IMR-90 (cell line): ENCODE results near the gene DIAPH2. TPM values are rescaled to one million over a fixed set of nuclear protein-coding genes. Genes with fewer than 3 reads are reported as not detected.

Experiments
- ATAC-seq: fragments of 200-7000 bp; cut with Tn5 transposase; 2 replicates; pipeline ENCODE4 v1.9.1; 2020; ENCODE audit warnings: low read depth, mild to moderate bottlenecking, moderate library complexity
- BruUV-seq: library from RNA; stranded (reverse); fragments of 400-500 nt; replicated peaks from 2 replicates; lab custom pipeline; 2021; lab: Mats Ljungman, UMichigan
- CTCF ChIA-PET: fragments of 300-600 bp; formaldehyde crosslinking; extraction: SDS; loops from one replicate; lab custom pipeline; 2021; ENCODE audit warnings: antibody characterized with exemption; lab: Yijun Ruan, JAX
- POLR2A ChIA-PET: fragments of 300-600 bp; sonication (Branson Sonifier 250); formaldehyde crosslinking; loops from one replicate; lab custom pipeline; 2022; ENCODE audit warnings: antibody characterized with exemption; ENCODE audit not compliant: unreplicated experiment; lab: Charles Lee
- DNase-seq: peaks from one replicate; pipeline ENCODE4 v3.0.0; 2013
- H2AFZ ChIP-seq: replicated peaks from 2 replicates; pipeline ENCODE3; 2013; ENCODE audit warnings: low read length, mild to moderate bottlenecking; ENCODE audit not compliant: poor library complexity
- H2AK5ac ChIP-seq: 2 replicates; pipeline ENCODE4 v1.6.1; 2013; ENCODE audit warnings: low read depth, low read length, inconsistent platforms
- H2AK9ac ChIP-seq: replicated peaks from 2 replicates; pipeline ENCODE3; 2013; ENCODE audit warnings: mild to moderate bottlenecking, low read depth, low read length, moderate library complexity; ENCODE audit not compliant: poor library complexity
- H2BK120ac ChIP-seq: 2 replicates; pipeline ENCODE4 v1.6.1; 2013; ENCODE audit warnings: low read depth, low read length, inconsistent platforms
- H2BK15ac ChIP-seq: 3 replicates; pipeline ENCODE4 v1.6.1; 2013; ENCODE audit warnings: low read depth, low read length, inconsistent platforms
- H2BK20ac ChIP-seq: 2 replicates; pipeline ENCODE4 v1.6.1; 2013; ENCODE audit warnings: low read depth, mild to moderate bottlenecking, inconsistent platforms, low read length, moderate library complexity
- H2BK5ac ChIP-seq: 2 replicates; pipeline ENCODE4 v1.6.1; 2013; ENCODE audit warnings: mild to moderate bottlenecking, low read depth, low read length, inconsistent platforms; ENCODE audit not compliant: poor library complexity, severe bottlenecking
- H3K14ac ChIP-seq: replicated peaks from 2 replicates; pipeline ENCODE4 v1.6.1; 2013; ENCODE audit warnings: low read depth, low read length, inconsistent platforms
- H3K18ac ChIP-seq: 2 replicates; pipeline ENCODE4 v1.6.1; 2013; ENCODE audit warnings: low read depth, low read length, control low read depth
- H3K23ac ChIP-seq: 2 replicates; pipeline ENCODE4 v1.6.1; 2013; ENCODE audit warnings: low read depth, low read length, inconsistent platforms
- H3K27ac ChIP-seq: 2 replicates; pipeline ENCODE4 v1.5.1; 2013; ENCODE audit warnings: mild to moderate bottlenecking, control low read depth, low read length; ENCODE audit not compliant: insufficient read depth
- H3K27me3 ChIP-seq: 2 replicates; pipeline ENCODE4 v1.6.1; 2013; ENCODE audit warnings: low read length; ENCODE audit not compliant: control insufficient read depth, insufficient read depth
- H3K36me3 ChIP-seq: 2 replicates; pipeline ENCODE4 v1.6.1; 2013; ENCODE audit warnings: low read length, mixed read lengths; ENCODE audit not compliant: control insufficient read depth, insufficient read depth
- H3K4ac ChIP-seq: 2 replicates; pipeline ENCODE4 v1.6.1; 2013; ENCODE audit warnings: low read depth, low read length, inconsistent platforms
- H3K4me1 ChIP-seq: 2 replicates; pipeline ENCODE4 v1.6.1; 2013; ENCODE audit warnings: low read length, mixed read lengths; ENCODE audit not compliant: control insufficient read depth, insufficient read depth
- H3K4me2 ChIP-seq: 2 replicates; pipeline ENCODE4 v1.6.1; 2013; ENCODE audit warnings: low read depth, mild to moderate bottlenecking, control low read depth, low read length, moderate library complexity
- H3K4me3 ChIP-seq: 2 replicates; pipeline ENCODE4 v1.5.1; 2013; ENCODE audit warnings: low read depth, mild to moderate bottlenecking, control low read depth, low read length, moderate library complexity; ENCODE audit not compliant: insufficient read depth
- H3K56ac ChIP-seq: 2 replicates; pipeline ENCODE4 v1.6.1; 2013; ENCODE audit warnings: low read length, inconsistent platforms; ENCODE audit not compliant: insufficient read depth; ENCODE audit errors: extremely low read depth
- H3K79me1 ChIP-seq, 2 experiments: 2 replicates each; pipeline ENCODE4 v1.6.1; 2013; ENCODE audit warnings: low read length in 2 of 2, inconsistent platforms in 1 of 2, low read depth in 1 of 2
- H3K9ac ChIP-seq: 2 replicates; pipeline ENCODE4 v1.6.1; 2013; ENCODE audit warnings: low read depth, low read length, control low read depth
- H3K9me1 ChIP-seq: 2 replicates; pipeline ENCODE4 v1.6.1; 2013; ENCODE audit warnings: low read length, inconsistent platforms; ENCODE audit not compliant: insufficient read depth
- H3K9me3 ChIP-seq: 2 replicates; pipeline ENCODE4 v1.6.1; 2013; ENCODE audit warnings: low read length; ENCODE audit not compliant: control insufficient read depth, insufficient read depth
- H4K20me1 ChIP-seq: 2 replicates; pipeline ENCODE4 v1.6.1; 2013; ENCODE audit warnings: low read length, inconsistent platforms; ENCODE audit not compliant: insufficient read depth
- H4K5ac ChIP-seq: 2 replicates; pipeline ENCODE4 v1.6.1; 2013; ENCODE audit warnings: mild to moderate bottlenecking, low read depth, low read length, control low read depth
- H4K8ac ChIP-seq, 2 experiments: 2 replicates each; pipeline ENCODE4 v1.6.1; 2013; ENCODE audit warnings: low read depth in 2 of 2, low read length in 2 of 2, control low read depth in 1 of 2, inconsistent platforms in 1 of 2
- H4K91ac ChIP-seq: 2 replicates; pipeline ENCODE4 v1.6.1; 2013; ENCODE audit warnings: low read depth, low read length, inconsistent platforms; ENCODE audit not compliant: insufficient read depth
- BHLHE40 ChIP-seq: fragments of 150-350 bp; IDR thresholded peaks from 2 replicates; pipeline ENCODE4 v1.6.1; 2016; ENCODE audit warnings: mild to moderate bottlenecking, low read depth, low read length
- CEBPB ChIP-seq: IDR thresholded peaks from 2 replicates; pipeline ENCODE4 v1.6.1; 2012; ENCODE audit warnings: low read depth, low read length, improper control_type of control experiment
- CHD1 ChIP-seq: IDR thresholded peaks from 2 replicates; pipeline ENCODE4 v1.6.1; 2012; ENCODE audit warnings: low read depth, low read length, improper control_type of control experiment
- FOS ChIP-seq: fragments of 150-350 bp; IDR thresholded peaks from 2 replicates; pipeline ENCODE4 v1.6.1; 2016; ENCODE audit warnings: low read depth, low read length
- MAFK ChIP-seq: IDR thresholded peaks from 2 replicates; pipeline ENCODE4 v1.6.1; 2012; ENCODE audit warnings: low read depth, low read length, improper control_type of control experiment
- MAZ ChIP-seq: IDR thresholded peaks from 2 replicates; pipeline ENCODE4 v1.6.1; 2012; ENCODE audit warnings: low read depth, mild to moderate bottlenecking, low read length, improper control_type of control experiment, moderate library complexity, borderline replicate concordance
- MXI1 ChIP-seq: IDR thresholded peaks from 2 replicates; pipeline ENCODE4 v1.6.1; 2012; ENCODE audit warnings: low read depth, mild to moderate bottlenecking, low read length, moderate library complexity, borderline replicate concordance
- NFE2L2 ChIP-seq: fragments of 150-350 bp; IDR thresholded peaks from 2 replicates; pipeline ENCODE4 v1.6.1; 2016; ENCODE audit warnings: low read depth, mild to moderate bottlenecking, low read length
- POLR2A ChIP-seq: IDR thresholded peaks from 2 replicates; pipeline ENCODE4 v1.6.1; 2012; ENCODE audit warnings: mild to moderate bottlenecking, low read depth, low read length
- RAD21 ChIP-seq: IDR thresholded peaks from 2 replicates; pipeline ENCODE4 v1.6.1; 2012; ENCODE audit warnings: low read length, improper control_type of control experiment
- RCOR1 ChIP-seq: IDR thresholded peaks from 2 replicates; pipeline ENCODE4 v1.6.1; 2012; ENCODE audit warnings: mild to moderate bottlenecking, low read length, improper control_type of control experiment; ENCODE audit not compliant: insufficient replicate concordance
- RFX5 ChIP-seq: IDR thresholded peaks from 2 replicates; pipeline ENCODE4 v1.8.0; 2012; ENCODE audit warnings: low read depth, mild to moderate bottlenecking, low read length, moderate library complexity
- SMC3 ChIP-seq: fragments of 150-350 bp; IDR thresholded peaks from 2 replicates; pipeline ENCODE4 v1.6.1; 2016; ENCODE audit warnings: low read depth, mild to moderate bottlenecking, antibody characterized with exemption, low read length, moderate library complexity
- WGBS, 2 experiments: methylation state at CpG; one replicate each; pipeline versions ENCODE4 v1.1.5 to v1.1.7; 2013; ENCODE audit warnings: missing lambda C conversion rate in 2 of 2; ENCODE audit not compliant: insufficient read length in 1 of 2; ENCODE audit errors: extremely low coverage in 2 of 2; 5-methylcytosine and 5-hydroxymethylcytosine counted together
- dilution Hi-C: fragments of 300-500 bp; cut with HindIII; formaldehyde crosslinking; loops from one replicate; pipeline ENCODE4 v1.14.3; 2018; ENCODE audit warnings: low sequenced_read_pairs; ENCODE audit not compliant: unreplicated experiment
- in situ Hi-C: fragments of 300-500 bp; cut with MboI; formaldehyde crosslinking; loops from 3 replicates; pipeline ENCODE4 v1.14.3; 2019; ENCODE audit warnings: low sequenced_read_pairs, inconsistent platforms, mixed read lengths
- intact Hi-C: fragments of 100-400 bp; cut with micrococcal nuclease; formaldehyde crosslinking; loops from 2 replicates; pipeline ENCODE4 v1.10.0; 2022
- polyA plus RNA-seq, 3 experiments: library from polyadenylated mRNA; depleted of rRNA; stranded (reverse); fragments of >200 nt; gene quantifications; 2 replicates each; pipeline ENCODE4 v1.2.3, GENCODE V29; 2012; ENCODE audit warnings: low replicate concordance in 1 of 3
- total RNA-seq: library from RNA; depleted of rRNA; stranded (reverse); fragments of >200 nt; gene quantifications from 2 replicates; pipeline ENCODE4 v1.2.3, GENCODE V29; 2012
- TF ChIP-seq, protein P1 (sequence below): conservative IDR thresholded peaks from 2 replicates; pipeline ENCODE4 v1.5.1; 2012; ENCODE audit warnings: mild to moderate bottlenecking, low read depth, low read length, improper control_type of control experiment
- TF ChIP-seq, protein P2 (sequence below): fragments of 150-350 bp; IDR thresholded peaks from 2 replicates; pipeline ENCODE4 v1.6.1; 2016; ENCODE audit warnings: low read depth, mild to moderate bottlenecking, low read length, moderate library complexity, borderline replicate concordance
- TF ChIP-seq, protein P3 (sequence below): fragments of 150-350 bp; IDR thresholded peaks from 2 replicates; pipeline ENCODE4 v1.6.1; 2017; ENCODE audit warnings: mild to moderate bottlenecking, antibody characterized with exemption, low read length, low read depth

The DIAPH2 gene
- total and polyA plus RNA-seq, 2 of the 4 experiments (the other 2 are of a cell fraction) = 3.6 to 19.9 TPM

DNA sequence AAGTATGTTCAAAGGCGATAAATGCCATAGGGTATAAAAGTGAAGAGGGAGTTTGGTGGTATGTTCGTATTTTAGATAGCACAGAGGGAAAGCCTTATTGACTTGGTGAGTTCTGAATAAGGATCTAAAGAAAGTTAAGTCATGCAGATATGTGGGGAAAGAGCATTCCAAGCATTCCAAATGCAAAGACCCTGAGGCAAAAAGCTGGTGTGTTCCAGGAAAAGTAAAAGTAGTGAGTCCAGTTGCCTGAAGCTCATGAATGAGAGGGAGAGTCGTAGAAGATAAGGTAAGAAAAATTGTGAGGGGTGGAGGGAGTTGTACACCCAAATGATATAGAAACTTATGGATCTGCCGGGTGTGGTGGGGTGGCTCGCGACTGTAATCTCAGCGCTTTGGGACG lies 625.7 kb downstream of the DIAPH2 start:
- 26% methylated on average over 3 of the region's 8 CpGs; no CpG with 5 or more reads in 1 of the 2 experiments for WGBS, 2 experiments
- no peak overlapping the region for H2BK15ac ChIP-seq
- POLR2A ChIA-PET = no interaction called here

More for the DNA sequence above, 625.7 kb downstream of the DIAPH2 start:
- no peak overlapping the region for H3K14ac ChIP-seq
- CTCF ChIA-PET = no interaction called here
- H3K9ac ChIP-seq = no peak overlapping the region
- no peak overlapping the region for H4K5ac ChIP-seq
- no peaks in the 10 kb centered on the region for H3K4me1 ChIP-seq
- H4K91ac ChIP-seq = no peak overlapping the region
- intact Hi-C loops (no loop called here), dilution Hi-C loops (no loop called here), in situ Hi-C loops (no loop called here)
- H3K4ac ChIP-seq = no peak overlapping the region
- H3K18ac ChIP-seq = no peak overlapping the region
- no peak overlapping the region for H4K8ac ChIP-seq
- H2AFZ ChIP-seq = no peak overlapping the region
- no peak overlapping the region for H2BK120ac ChIP-seq
- H3K4me2 ChIP-seq = no peak overlapping the region
- no peaks in the 10 kb centered on the region for H3K27me3 ChIP-seq
- DNase-seq (peak; percentile 14), ATAC-seq (no peak)
- BruUV-seq = no TSS peak
- no peaks in the 10 kb centered on the region for H3K9me3 ChIP-seq
- no peak overlapping the region for H2AK5ac ChIP-seq
- H3K4me3 ChIP-seq = no peak overlapping the region
- no peaks in the 10 kb centered on the region for H4K20me1 ChIP-seq
- H2BK5ac ChIP-seq = no peak overlapping the region
- no peak for TF ChIP-seq RFX5
- no peak for TF ChIP-seq FOS
- TF ChIP-seq, protein P1, sequence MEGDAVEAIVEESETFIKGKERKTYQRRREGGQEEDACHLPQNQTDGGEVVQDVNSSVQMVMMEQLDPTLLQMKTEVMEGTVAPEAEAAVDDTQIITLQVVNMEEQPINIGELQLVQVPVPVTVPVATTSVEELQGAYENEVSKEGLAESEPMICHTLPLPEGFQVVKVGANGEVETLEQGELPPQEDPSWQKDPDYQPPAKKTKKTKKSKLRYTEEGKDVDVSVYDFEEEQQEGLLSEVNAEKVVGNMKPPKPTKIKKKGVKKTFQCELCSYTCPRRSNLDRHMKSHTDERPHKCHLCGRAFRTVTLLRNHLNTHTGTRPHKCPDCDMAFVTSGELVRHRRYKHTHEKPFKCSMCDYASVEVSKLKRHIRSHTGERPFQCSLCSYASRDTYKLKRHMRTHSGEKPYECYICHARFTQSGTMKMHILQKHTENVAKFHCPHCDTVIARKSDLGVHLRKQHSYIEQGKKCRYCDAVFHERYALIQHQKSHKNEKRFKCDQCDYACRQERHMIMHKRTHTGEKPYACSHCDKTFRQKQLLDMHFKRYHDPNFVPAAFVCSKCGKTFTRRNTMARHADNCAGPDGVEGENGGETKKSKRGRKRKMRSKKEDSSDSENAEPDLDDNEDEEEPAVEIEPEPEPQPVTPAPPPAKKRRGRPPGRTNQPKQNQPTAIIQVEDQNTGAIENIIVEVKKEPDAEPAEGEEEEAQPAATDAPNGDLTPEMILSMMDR = no peak
- TF ChIP-seq, protein P2, sequence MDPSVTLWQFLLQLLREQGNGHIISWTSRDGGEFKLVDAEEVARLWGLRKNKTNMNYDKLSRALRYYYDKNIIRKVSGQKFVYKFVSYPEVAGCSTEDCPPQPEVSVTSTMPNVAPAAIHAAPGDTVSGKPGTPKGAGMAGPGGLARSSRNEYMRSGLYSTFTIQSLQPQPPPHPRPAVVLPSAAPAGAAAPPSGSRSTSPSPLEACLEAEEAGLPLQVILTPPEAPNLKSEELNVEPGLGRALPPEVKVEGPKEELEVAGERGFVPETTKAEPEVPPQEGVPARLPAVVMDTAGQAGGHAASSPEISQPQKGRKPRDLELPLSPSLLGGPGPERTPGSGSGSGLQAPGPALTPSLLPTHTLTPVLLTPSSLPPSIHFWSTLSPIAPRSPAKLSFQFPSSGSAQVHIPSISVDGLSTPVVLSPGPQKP = no peak
- TF ChIP-seq NFE2L2 = no peak
- TF ChIP-seq BHLHE40 = no peak
- no peak for TF ChIP-seq SMC3
- no peak for TF ChIP-seq POLR2A
- no peak for TF ChIP-seq RCOR1
- TF ChIP-seq RAD21 = no peak
- no peak for TF ChIP-seq CHD1
- no peak for TF ChIP-seq MAZ
- TF ChIP-seq MAFK = no peak
- TF ChIP-seq CEBPB = no peak
- TF ChIP-seq MXI1 = no peak
- TF ChIP-seq, protein P3, sequence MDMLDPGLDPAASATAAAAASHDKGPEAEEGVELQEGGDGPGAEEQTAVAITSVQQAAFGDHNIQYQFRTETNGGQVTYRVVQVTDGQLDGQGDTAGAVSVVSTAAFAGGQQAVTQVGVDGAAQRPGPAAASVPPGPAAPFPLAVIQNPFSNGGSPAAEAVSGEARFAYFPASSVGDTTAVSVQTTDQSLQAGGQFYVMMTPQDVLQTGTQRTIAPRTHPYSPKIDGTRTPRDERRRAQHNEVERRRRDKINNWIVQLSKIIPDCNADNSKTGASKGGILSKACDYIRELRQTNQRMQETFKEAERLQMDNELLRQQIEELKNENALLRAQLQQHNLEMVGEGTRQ = no peak
- no peak overlapping the region for H3K27ac ChIP-seq
- no peak overlapping the region for H3K56ac ChIP-seq
- H2BK20ac ChIP-seq = no peak overlapping the region
- no peaks in the 10 kb centered on the region for H3K9me1 ChIP-seq
- no peaks in the 10 kb centered on the region for H3K36me3 ChIP-seq
- H3K23ac ChIP-seq = no peak overlapping the region
- H3K79me1 ChIP-seq = no peaks in the 10 kb centered on the region
- H2AK9ac ChIP-seq = no peak overlapping the region
